NCI-H187 treated with DMSO at 0.1 percent for 48 hours (cell line): ENCODE data around the gene USF1.
"Not testable (repeated sequence)": the region's sequence is repeated elsewhere in the genome, so short reads cannot be mapped to it uniquely, and the experiment has no call there.

ENCODE experiments used
- DNase-seq: peaks from one replicate; lab custom pipeline; 2025; lab: John Stamatoyannopoulos, UW

Gene USF1

DNA sequence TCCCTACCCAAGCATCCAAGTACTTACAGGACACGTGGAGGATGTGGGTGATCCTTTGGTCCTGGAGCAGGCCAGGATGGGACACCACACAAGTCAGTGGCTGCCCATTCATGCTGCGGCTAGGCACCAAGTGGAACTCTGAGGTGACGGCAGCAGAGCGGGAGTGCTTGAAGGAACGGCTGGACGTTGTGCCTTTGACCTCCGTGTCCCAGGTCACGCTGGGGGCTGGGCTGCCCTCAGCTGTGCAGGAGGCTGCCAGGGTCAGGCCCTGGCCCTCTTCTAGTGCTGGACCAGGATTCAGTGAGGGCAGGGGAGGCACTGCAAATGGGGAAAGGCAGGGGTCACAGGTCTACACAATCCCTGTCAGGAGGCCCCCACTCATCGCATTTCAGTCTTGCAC, 31.6 kb upstream of the USF1 start:
- no peak for DNase-seq

DNA sequence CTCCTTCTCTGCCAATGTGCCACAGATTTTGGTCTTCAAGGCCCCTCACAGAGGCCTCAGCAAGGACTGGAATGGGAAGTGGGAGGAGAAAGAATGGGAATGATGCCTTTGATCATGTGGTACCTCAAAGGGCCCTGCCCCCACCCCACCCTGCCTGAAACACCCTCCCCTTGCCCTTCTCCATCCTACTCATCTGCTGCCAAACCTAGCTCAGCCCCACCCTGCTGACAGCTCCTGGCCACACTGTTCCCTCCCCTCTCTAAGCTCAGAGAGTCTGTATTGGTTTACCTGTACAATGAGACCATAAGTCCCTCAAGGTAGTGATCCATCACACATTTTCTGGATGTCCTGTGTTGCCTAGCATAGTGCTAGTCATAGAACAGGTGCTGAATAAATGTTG, 30.6 kb upstream of the USF1 start:
- no peak for DNase-seq

DNA sequence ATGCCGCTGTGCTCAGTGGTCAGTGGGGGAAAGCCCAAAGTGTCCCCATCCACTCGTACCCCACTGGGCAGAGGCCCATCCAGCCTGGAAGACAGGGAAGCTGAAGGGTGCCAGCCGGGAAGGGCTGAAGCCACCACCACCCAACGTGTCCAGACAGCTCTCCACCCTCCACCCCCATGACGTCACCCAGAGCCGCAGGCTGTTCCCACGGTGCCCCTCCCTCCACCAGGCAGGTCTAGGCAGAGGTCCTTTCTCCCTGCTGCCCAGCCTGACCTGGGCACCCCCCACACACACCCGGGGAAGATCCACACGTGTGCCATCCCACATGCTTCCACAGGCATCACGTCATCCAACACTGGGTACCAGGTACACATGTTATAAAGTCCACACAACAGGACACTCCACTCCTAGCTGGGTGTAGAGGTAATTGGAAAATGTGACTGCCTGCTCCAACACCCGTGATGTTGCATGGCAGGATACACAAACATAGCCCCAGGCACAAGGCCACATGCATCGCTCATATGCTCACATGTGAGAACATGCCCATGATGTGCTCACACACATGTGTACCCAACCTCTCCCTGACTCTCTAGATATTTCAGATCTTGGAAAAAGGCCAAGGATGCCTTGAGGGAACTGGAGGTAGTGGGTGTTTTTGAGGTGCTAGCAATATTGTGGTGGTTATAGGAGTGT, 29.0 kb upstream of the USF1 start:
- DNase-seq = no peak

DNA sequence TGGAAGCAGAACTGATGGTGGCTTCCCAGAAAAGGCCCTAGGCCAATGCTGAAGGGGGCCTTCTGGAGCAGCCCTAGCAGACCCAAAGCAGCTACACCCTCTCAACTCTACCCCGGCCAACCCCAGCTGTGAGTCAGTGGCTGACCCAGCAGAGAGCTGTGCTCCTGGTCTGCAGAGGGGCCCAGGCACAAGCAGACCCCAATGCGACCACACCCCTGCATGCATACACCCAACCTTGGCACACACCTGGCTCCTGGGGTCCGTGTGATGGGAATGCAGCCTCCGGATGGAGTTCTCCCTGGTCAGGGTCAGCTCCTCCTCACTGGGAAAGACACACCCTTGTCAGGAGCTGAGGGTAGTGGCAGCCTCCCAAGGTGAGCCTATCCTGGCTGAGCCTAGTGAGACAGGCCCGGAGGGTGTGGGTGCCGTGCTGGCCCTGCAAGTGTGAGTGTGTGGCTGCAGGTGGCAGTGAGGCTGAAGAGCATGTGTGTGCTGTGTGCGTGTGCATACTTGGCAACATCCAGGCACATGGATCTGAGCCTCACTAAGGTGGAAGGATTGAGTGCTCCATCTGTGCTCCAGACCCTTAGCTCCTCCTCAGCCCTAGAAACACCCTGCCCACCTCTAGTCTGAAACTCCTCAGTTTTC, 27.8 kb upstream of the USF1 start:
- no peak for DNase-seq

DNA sequence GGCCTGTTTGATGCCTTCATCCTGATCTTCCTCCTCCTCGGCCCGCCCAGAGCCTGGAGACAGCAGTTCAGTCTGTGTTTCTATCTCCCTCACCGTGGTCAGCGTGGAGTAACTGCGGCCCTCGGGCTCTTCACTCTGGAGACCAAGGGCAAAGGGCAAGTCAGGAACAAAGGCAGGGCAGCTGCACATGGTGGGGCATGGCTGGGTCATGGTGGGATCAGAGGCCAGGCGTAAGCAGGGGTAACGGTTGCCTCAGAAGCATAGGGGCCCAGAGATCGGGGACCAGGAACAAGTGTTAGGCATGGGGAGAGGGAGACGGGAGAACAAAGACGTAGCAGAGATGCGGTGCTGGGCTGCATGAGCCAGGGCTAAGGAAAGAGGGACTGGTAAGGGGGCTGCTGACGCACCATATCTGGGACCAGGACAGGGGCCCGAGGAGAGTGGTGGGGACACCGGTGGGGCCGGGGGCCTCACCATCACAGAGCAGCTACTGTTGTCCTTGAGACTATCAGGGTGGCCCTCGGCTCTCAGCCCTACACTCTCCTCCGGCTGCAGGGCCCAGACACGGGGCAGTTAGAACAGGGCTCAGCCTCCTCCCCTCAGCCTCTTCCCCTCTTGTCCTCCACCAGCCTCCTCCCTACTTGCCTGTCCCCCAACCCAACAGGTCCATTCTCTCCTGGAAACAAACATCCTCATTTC, 27.1 kb upstream of the USF1 start:
- DNase-seq = no peak

DNA sequence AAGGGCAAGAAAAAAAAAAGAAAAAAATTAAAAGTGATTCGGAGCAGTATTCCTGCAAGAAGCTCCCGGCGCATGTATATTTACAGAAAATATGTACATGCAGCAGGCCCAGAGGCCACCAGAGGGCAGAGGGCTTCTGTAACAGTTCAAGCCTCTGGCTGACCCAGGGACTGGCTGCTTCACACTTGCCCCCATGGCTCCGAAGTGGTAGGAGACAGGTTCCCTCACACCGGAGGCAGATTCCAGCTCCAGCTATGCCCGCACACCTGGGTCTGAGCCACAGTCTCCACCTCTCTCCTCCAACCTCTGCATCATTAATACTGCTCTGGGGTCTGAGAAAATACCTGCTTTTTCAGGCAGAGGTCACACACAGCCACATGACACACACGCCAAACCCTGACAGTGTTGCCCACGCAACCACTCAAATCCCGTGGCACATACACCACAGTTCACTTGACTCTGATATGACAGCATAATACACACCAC, 26.2 kb upstream of the USF1 start:
- DNase-seq = no peak

DNA sequence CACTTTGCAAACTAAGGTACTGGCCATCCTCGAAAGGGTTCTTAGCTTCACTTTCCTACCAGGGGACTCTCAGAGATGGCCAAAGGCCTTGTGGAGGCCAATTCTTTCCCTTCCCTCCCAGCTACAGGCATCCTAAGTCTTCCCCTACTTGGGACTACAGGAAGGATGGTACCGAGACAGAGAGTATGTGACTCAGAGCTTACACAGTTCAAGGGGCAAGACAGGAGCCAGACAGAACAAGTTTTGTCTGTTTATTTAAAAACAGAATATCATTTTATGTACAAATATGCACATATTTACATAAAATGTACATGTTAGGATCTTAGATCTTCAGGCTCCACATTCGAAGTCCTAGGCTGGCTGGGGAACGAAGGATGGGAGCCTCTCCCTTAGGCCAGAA, 25.0 kb upstream of the USF1 start:
- DNase-seq = no peak

DNA sequence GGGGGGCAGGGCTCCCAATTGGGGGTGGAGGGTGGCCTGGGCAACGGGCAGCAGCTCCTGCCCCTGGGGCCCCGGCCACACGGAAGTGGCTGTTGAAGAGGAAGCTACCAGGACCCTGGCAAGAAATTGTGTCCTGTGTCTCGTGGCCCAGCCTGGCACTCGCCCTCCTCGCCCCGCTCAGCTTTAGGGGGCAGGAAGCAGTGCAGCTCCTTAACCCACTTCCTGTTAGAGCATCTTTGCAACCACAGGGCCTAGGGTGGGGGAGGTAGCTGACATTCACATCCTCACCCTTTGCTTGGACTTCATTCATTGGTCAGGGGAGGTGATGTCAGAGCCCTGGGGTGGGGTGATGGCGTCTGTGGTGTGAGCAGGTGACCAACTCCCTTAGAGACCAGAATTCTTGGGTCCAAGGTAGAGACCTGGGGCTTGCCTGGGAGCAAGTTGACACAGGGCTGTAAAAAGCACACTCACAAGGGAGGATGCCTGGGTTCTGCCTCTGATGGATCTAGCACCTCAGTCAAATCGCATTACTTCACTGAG, 24.0 kb upstream of the USF1 start, which contains the start of gene ARHGAP30:
TSS of gene ARHGAP30 (minus strand) at position 161 of the 540 bp plus-strand sequence. CDS start 267 bp downstream, outside the sequence.
- no peak for DNase-seq

DNA sequence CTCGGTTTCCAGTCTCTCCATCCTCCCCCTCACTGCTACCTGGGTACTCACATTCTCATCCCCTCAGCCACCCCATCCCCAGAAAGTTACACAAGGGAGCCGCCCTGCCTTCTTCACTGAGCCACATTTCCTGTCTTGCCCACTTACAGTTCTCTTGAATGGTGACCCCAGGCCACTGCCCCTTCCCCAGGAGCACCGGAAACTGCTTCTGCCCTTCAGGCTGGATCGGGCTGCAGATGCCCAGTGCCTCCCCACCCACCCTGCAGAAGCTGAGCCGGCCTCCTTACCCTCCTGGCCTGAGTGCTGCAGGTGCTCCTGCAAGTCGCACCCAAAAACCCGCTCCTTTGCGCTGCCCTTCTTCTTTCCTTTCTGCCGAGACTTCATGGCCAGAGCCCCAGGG, 23.5 kb upstream of the USF1 start:
- no peak for DNase-seq

DNA sequence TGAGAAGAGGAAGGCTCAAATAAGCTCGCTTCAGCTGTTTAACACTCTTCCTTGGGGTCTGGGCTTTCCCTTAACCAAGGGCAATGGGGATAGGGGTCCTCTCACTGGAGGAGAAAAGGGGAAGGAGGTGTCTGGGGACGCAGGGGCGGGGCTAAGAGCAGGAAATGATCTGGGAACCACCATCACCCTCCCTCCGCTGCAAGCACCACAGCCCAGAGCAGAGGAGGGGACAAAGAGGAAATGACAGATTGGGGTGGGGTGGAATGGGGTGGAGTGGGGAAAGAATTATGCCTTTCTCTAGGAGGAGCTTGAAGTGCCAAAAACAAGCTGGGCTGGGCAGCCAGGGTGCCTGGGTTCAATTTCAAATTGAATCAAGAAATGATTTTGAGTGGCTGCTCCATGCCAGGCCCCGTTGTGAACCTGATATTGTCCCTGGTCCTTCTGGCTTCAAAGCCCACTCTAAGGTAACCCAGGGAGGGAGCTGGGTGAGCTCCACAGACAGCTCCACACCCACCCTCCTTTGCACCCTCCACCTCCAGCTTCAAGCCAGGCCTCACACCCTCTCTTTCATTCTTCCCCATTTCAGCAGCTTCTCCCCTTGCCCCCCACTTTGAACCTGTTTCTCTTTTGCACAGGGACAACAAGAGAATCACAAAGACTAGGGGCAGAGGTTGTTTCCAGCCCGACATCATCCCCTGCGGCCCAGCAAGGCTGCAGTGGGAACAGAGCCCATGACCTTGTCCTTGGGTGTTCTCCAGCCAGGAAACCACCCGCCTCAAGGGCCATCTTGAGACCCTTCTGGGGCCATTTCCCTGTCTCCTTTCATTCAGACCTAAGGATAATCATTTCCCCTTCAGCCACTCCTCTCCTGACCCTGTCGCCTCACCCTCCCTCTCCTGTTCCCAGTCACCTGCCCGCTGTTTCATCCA, 22.8 kb upstream of the USF1 start:
- DNase-seq = no peak

DNA sequence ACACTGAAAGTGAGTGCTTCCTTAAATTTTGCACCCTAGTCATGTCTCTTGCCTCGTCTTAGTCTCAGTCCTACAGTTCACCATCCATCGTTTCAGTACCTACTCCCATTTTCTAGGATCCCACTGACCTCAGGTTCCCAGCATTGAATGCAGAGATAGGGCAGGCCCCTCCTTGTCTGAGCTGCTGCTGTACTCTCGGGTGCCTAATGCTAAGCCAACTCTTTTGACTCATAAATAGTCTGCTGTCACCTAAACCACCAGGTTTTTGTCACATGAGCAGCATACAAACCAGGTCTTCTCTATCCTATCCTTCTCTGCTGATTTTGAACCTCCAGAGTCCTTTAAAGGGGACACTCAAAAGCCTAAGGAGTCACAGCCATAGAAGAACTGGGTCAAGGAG, 20.9 kb upstream of the USF1 start:
- no peak for DNase-seq

DNA sequence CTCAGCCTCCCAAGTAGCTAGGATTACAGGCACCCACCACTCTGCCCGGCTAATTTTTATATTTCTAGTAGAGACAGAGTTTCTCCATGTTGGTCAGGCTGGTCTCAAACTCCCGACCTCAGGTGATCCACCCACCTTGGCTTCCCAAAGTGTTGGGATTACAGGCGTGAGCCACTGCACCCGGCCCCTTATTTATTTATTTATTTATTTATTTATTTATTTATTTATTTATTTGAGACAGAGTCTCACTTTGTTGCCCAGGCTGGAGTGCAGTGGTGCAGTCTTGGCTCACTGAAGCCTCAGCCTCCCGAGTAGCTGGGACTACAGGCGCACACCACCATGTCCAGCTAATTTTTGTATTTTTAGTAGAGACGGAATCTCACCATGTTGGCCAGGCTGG, 19.9 kb upstream of the USF1 start:
- not testable (repeated sequence) for DNase-seq

DNA sequence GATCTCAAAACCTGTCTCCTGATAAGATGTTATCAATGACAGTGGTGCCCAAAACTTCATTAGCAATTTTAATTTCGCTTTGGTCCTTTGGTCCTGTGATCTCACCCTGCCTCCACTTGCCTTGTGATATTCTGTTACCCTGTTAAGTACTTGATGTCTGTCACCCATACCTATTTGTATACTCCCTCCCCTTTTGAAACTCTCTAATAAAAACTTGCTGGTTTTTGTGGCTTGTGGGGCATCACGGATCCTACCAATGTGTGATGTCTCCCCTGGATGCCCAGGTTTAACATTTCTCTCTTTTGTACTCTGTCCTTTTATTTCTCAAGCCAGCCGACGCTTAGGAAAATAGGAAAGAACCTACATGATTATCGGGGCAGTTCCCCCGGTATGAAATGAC, 18.2 kb upstream of the USF1 start:
- not testable (repeated sequence) for DNase-seq

DNA sequence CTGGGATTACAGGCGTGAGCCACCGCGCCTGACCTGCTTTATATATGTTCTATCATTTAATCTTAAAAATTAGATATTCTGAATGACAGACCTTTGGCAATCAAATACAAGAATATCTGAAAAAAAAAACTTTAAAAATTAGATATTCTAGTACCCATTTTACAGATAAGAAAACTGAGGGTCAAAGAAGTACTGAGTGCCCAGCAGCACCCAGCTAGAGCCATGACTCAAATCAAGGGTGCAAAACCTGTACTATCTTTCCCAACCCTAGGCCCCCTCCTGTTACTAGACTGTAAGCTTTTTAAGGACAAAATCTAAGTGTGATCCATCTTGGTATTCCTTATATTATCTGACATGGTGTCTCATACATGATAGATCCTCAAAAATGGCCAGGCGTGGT, 15.6 kb upstream of the USF1 start:
- DNase-seq = no peak

DNA sequence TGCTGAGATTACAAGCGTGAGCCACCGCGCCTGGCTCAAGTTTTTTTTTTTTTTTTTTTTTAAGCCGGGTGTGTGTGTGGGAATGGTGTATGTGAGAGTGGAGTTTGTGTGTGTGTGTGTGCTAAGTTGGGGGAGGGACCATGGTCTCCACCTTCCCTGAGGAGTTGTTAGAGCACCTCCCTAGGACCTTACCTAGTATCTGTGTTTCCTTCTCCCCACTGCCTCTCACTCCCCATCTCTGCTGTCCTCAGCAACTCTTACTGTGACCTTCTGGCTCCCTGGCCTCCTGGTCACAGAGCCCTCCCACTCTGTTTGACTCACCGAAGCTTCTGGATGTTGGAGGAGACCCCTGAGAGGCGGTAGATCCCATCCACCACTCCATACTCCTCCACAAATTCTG, 13.5 kb upstream of the USF1 start:
- no peak for DNase-seq

DNA sequence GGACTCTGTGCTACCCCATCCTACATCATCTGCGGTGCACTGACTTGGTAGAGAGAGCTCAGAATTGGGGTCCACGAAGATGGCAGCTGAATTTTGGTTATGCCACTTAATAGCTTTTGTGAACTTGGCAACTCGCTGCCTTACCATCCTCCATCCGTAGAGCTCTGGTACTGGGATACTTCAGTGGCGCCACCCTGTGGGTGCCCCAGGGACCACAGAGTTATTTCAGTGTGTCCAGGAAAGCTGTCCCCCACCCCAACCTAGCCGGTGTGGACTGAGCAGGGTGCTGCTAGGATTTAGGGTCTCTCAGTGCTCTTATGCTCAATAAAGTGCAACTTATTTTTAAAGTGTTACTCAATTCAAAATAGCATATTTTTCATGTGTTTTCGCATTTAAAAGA, 9.0 kb upstream of the USF1 start:
- no peak for DNase-seq

DNA sequence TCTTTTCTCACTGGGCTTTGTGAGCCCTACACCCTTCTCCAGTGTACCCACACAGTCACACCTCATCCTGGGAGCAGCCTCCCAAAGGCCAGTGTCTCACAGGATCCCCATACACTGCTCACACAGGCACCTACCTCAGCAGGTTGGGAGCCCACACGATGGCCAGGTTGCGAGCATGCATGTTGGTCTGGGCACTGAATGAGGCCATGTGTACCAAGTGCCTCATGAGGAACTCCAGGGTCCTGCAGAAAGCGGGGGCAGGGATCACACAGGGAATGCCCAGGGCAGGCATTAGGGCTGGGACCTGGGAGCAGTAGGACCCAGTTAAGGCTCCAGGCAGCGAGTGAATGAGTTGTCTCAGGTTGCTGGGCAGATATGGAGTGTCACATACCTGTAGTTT, 8.5 kb upstream of the USF1 start:
- DNase-seq = no peak

DNA sequence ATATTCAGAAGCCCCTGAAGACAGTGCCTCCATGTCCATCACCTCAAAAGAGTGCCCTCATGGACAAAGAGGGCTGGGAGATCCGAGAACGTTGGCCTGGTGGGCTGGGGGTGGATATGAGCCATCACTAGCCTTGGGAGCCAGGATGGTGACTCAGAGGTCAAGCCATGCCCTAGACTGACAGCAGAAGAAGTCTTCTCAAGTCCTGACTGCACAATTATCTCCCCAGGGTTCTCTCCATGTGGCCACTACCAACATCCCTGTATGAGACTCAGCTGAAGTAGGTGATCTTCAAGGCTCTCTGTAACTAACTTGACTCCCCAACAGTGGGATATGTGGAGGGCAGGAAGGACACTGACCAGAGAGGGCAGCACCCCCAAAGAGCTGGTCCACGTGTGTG, 7.1 kb upstream of the USF1 start:
- DNase-seq = no peak

DNA sequence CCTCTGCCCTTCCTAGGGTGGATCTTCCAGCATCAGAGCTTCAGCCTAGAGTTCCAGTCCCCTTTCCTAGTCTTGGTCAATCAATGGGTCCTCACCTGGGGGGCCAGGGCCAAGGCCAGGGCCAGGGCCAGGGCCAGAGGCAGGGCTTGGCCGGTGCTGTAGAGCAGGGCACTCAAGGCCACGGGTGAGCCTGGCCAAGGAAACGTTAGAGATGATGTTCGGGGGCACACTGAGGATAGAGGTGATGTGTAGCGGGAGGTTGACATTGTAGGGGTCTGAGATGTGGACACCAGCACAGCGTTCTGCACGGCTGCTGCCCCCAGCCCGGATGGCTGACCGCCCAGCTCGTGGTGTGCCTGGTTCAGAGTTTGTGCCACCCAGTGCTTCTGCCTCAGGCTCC, 5.4 kb upstream of the USF1 start:
- DNase-seq = no peak

DNA sequence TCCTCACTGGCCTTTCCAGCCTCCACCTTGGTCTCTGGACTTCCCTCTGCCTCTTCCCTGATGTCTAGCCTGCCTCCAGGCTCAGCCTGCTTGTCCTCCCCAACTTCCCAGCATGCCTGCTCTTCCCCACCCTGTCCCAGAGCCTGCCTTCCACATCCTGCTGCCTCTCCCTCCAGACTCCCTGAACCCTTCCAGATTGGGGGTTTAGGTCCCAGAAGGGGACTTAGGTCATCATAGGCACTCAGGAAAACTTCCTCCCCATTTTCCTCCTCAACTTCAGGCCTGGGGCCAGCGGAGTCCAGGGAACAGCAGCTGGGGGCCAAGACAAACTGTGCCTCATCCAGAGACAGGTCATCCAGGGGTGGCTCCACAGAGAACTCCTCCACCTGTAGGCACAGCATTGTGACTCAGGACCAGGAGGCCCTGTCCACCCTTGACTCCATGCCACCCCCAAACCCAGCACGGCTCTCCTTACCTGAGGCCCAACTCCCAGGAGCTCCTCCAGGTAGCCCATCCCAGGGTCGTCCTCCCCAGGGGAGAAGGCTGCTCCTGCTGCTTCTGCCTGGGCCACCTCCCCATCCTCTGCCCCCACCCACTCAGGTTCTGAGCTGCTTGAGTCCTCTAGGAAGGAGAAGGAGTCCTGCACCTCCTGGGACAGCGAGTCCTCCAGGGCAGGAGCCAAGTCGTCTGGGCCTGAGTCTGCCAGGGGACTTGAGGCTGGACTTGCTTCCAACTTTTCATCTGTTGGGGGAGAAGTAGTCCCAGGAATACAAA, 3.4 kb upstream of the USF1 start:
- DNase-seq = no peak
